ENCODE data around the gene NUDT16L1. TPM values are rescaled to one million over a fixed set of nuclear protein-coding genes. Genes with fewer than 3 reads are reported as not detected.
A peak's percentile ranks its signal among the peaks of the same experiment; 100 is the strongest.

NUDT16L1 gene
- total and polyA plus RNA-seq, 2 of the 13 experiments (the other 11 are each of a cell fraction or from before 2014, with no cell fraction given), result 28.0 to 40.5 TPM

- no peak for TF ChIP-seq ZBTB39 (CRISPR knock-in tag; IDR thresholded peaks at IDR 0.05)
- peak; percentile 64 for TF ChIP-seq PHF8 (CRISPR knock-in tag; IDR thresholded peaks at IDR 0.05)
- TF ChIP-seq ZNF124 (CRISPR knock-in tag; IDR thresholded peaks at IDR 0.05), result peak; percentile 78
- TF ChIP-seq MLXIP (CRISPR knock-in tag; IDR thresholded peaks at IDR 0.05; ENCODE audit: borderline replicate concordance), result peak; percentile 95; the same call in 1 of the 2 replicates
- no peak for TF ChIP-seq FOXA1 (IDR thresholded peaks at IDR 0.05)
- TF ChIP-seq FOXA1 (CRISPR knock-in tag; IDR thresholded peaks at IDR 0.05), result 0 out of 2 replicates have a peak, but pooled peaks have one; percentile 23
- no peak for TF ChIP-seq CENPBD1 (CRISPR knock-in tag; IDR thresholded peaks at IDR 0.05; ENCODE audit: borderline replicate concordance, low read depth)
- TF ChIP-seq ZNF282 (IDR thresholded peaks at IDR 0.05; ENCODE audit: partially characterized antibody), result no peak
- TF ChIP-seq SRSF4 (IDR thresholded peaks at IDR 0.05; ENCODE audit: low read depth, low read length, poor library complexity, severe bottlenecking), result no peak
- TF ChIP-seq ZNF510 (CRISPR knock-in tag; IDR thresholded peaks at IDR 0.05; ENCODE audit: low read depth), result peak; percentile 32; the same call in 1 of the 2 replicates
- TF ChIP-seq ZNF552 (CRISPR knock-in tag; IDR thresholded peaks at IDR 0.05; ENCODE audit: borderline replicate concordance), result no peak; the same call in none of the 2 replicates
- TF ChIP-seq ZNF792 (CRISPR knock-in tag; IDR thresholded peaks at IDR 0.05), result peak; percentile 95
- no peak; the same call in 1 of the 2 replicates for TF ChIP-seq ZBTB21 (CRISPR knock-in tag; IDR thresholded peaks at IDR 0.05)
- peak; percentile 19; the same call in 1 of the 2 replicates for TF ChIP-seq JUNB (CRISPR knock-in tag; IDR thresholded peaks at IDR 0.05; ENCODE audit: borderline replicate concordance)
- TF ChIP-seq SCMH1 (CRISPR knock-in tag; IDR thresholded peaks at IDR 0.05; ENCODE audit: borderline replicate concordance), result no peak
- TF ChIP-seq, protein P1, sequence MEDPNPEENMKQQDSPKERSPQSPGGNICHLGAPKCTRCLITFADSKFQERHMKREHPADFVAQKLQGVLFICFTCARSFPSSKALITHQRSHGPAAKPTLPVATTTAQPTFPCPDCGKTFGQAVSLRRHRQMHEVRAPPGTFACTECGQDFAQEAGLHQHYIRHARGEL (CRISPR knock-in tag; IDR thresholded peaks at IDR 0.05), result no peak
- peak; percentile 68 for TF ChIP-seq ZNF12 (CRISPR knock-in tag; IDR thresholded peaks at IDR 0.05)
- no peak for TF ChIP-seq HNRNPH1 (optimal IDR thresholded peaks at IDR 0.05; ENCODE audit: low read depth, low read length)
- TF ChIP-seq IKZF4 (CRISPR knock-in tag; IDR thresholded peaks at IDR 0.05; ENCODE audit: borderline replicate concordance, low read depth, not compliant biosample characterization), result peak; percentile 97
Measured at GRCh38 chr16:4663777-4664465, 29.4 kb upstream of the NUDT16L1 start (continued).

Data from HepG2 (cell line).